Ishikawa (cell line): ENCODE results near the gene ABCA1.

Experiments used
- CEBPB ChIP-seq: IDR thresholded peaks from 2 replicates; pipeline ENCODE4 v1.6.1; 2012
- CREB1 ChIP-seq: IDR thresholded peaks from 2 replicates; pipeline ENCODE4 v1.6.1; 2012; ENCODE audit warnings: low read depth
- EGR1 ChIP-seq: IDR thresholded peaks from 2 replicates; pipeline ENCODE4 v1.6.1; 2012
- EP300 ChIP-seq: IDR thresholded peaks from 2 replicates; pipeline ENCODE4 v1.6.1; 2012; ENCODE audit warnings: borderline replicate concordance
- FOXM1 ChIP-seq: IDR thresholded peaks from 2 replicates; pipeline ENCODE4 v1.6.1; 2012; ENCODE audit warnings: low read depth, borderline replicate concordance
- MAX ChIP-seq: IDR thresholded peaks from 2 replicates; pipeline ENCODE4 v1.6.1; 2012
- NFIC ChIP-seq: IDR thresholded peaks from 2 replicates; pipeline ENCODE4 v1.6.1; 2012
- RAD21 ChIP-seq: IDR thresholded peaks from 2 replicates; pipeline ENCODE4 v1.6.1; 2012; ENCODE audit warnings: low read depth
- REST ChIP-seq: IDR thresholded peaks from 2 replicates; pipeline ENCODE4 v1.6.1; 2012; ENCODE audit warnings: low read depth, mild to moderate bottlenecking
- TAF1 ChIP-seq: IDR thresholded peaks from 2 replicates; pipeline ENCODE4 v1.6.1; 2012; ENCODE audit warnings: low read depth, mild to moderate bottlenecking
- TCF12 ChIP-seq: IDR thresholded peaks from 2 replicates; pipeline ENCODE4 v1.6.1; 2012; ENCODE audit warnings: low read depth
- TEAD4 ChIP-seq: IDR thresholded peaks from 2 replicates; pipeline ENCODE4 v1.6.1; 2012
- USF1 ChIP-seq: IDR thresholded peaks from 2 replicates; pipeline ENCODE4 v1.6.1; 2012
- YY1 ChIP-seq: IDR thresholded peaks from 2 replicates; pipeline ENCODE4 v1.6.1; 2012; ENCODE audit warnings: low read depth

GRCh38 chr9:104890433-104890770 lies 37.6 kb downstream of the ABCA1 start:
- no peak for TF ChIP-seq MAX
- no peak for TF ChIP-seq CREB1
- TF ChIP-seq EGR1: no peak
- no peak for TF ChIP-seq RAD21
- TF ChIP-seq EP300: no peak
- no peak for TF ChIP-seq FOXM1
- TF ChIP-seq REST: no peak
- no peak for TF ChIP-seq TAF1
- no peak for TF ChIP-seq NFIC
- no peak for TF ChIP-seq CEBPB
- TF ChIP-seq TEAD4: no peak
- TF ChIP-seq TCF12: no peak
- TF ChIP-seq USF1: no peak
- no peak for TF ChIP-seq YY1
